ENCODE measurements around the gene BLNK.

- no peak for TF ChIP-seq YY1 (IDR thresholded peaks at IDR 0.05; ENCODE audit: insufficient read depth, insufficient read length)
- no peak for TF ChIP-seq ZNF274 (IDR thresholded peaks at IDR 0.05; ENCODE audit: low read depth, low read length)
- TF ChIP-seq SUZ12 (IDR thresholded peaks at IDR 0.05; ENCODE audit: extremely low read depth, insufficient read depth, insufficient read length): no peak
Measured at GRCh38 chr10:96263669-96264068, 7.7 kb downstream of the BLNK start.

All from NT2/D1 (cell line).